ENCODE data around the gene KLK14.

Gene KLK14, protein sequence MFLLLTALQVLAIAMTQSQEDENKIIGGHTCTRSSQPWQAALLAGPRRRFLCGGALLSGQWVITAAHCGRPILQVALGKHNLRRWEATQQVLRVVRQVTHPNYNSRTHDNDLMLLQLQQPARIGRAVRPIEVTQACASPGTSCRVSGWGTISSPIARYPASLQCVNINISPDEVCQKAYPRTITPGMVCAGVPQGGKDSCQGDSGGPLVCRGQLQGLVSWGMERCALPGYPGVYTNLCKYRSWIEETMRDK

GRCh38 chr19:51082611-51083010 is at the start of gene KLK14:
Gene KLK14 (minus strand): TSS chr19:51082887. CDS start chr19:51082614, 273 bp downstream.
- DNase-seq (ENCODE audit: low read depth): no peak

- no peak for DNase-seq (ENCODE audit: low read depth)
These were observed 49.3 kb upstream of the KLK14 start for GRCh38 chr19:51131780-51132680.

DNA sequence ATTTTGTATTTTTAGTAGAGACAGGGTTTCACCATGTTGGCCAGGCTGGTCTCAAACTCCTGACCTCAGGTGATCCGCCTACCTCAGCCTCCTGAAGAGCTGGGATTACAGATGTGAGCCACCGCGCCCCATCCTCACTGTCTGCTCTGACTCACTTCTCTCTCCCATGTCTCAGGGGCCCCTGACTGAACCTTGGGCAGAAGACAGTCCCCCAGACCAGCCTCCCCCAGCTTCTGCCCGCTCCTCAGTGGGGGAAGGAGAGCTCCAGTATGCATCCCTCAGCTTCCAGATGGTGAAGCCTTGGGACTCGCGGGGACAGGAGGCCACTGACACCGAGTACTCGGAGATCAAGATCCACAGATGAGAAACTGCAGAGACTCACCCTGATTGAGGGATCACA is 47.0 kb upstream of the KLK14 start:
- DNase-seq (ENCODE audit: low read depth): no peak

- DNase-seq (ENCODE audit: low read depth): no peak
These were observed 45.5 kb upstream of the KLK14 start for GRCh38 chr19:51128227-51128626.

DNA sequence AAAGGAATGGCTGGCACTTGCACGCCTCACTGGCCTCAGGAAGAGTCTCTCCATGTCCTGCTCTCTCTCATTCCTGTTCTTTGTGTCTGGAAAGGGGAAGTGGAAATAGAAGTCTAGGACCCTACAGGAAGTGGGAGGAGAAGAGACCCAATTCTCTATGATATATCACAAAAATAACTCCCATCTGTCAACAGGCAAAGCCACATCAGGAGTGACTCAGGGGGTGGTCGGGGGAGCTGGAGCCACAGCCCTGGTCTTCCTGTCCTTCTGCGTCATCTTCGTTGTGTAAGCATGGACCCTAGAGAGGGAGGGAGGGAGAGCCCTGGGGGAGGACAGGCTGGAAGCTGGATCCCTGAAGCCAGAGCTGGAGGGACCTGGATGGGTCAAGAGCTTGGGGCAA is 45.1 kb upstream of the KLK14 start:
- no peak for DNase-seq (ENCODE audit: low read depth)

- DNase-seq (ENCODE audit: low read depth): no peak
These were observed 44.3 kb upstream of the KLK14 start for GRCh38 chr19:51127032-51127431.

DNA sequence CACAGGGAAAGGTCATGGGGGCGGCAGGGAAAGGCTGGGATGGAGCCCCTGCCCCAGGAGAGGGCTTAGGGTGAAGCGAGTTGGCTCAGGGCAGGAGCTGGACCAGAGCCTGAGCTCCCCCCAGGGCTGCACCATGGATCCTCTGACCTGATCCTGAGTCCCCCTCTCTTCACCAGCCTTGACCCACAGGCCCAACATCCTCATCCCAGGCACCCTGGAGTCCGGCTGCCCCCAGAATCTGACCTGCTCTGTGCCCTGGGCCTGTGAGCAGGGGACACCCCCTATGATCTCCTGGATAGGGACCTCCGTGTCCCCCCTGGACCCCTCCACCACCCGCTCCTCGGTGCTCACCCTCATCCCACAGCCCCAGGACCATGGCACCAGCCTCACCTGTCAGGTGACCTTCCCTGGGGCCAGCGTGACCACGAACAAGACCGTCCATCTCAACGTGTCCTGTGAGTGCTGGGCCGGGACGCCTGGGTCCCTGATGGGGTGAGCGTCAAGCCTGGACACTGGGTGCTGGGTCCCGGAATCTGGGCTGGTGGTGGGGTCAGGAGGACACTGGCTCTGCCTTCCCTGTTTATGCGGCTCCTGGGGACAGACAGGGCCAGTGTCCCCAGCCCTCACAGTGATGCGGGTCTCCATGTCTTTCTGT is 42.9 kb upstream of the KLK14 start:
- no peak for DNase-seq (ENCODE audit: low read depth)

DNA sequence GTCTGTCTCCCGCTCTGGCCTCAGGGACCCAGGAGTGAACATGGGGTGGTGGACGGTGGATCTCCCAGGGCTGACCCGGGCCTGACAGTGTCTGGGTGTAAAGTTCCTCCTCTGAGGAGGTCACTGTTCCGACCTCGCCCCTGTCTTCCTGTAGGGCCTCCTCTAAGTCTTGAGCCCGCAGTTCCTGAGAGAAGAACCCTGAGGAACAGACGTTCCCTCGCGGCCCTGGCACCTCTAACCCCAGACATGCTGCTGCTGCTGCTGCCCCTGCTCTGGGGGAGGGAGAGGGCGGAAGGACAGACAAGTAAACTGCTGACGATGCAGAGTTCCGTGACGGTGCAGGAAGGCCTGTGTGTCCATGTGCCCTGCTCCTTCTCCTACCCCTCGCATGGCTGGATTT is 42.0 kb upstream of the KLK14 start, which contains the start of gene SIGLEC9:
Gene SIGLEC9 (plus strand): TSS at position 178 of the 400 bp plus-strand sequence. CDS start 69 bp downstream, at position 247.
- DNase-seq (ENCODE audit: low read depth): no peak

- no peak for DNase-seq (ENCODE audit: low read depth)
These were observed 41.5 kb upstream of the KLK14 start for GRCh38 chr19:51124216-51124615.

- DNase-seq (ENCODE audit: low read depth): no peak
These were observed 41.1 kb upstream of the KLK14 start for GRCh38 chr19:51123802-51124201.

GRCh38 chr19:51123381-51123800 is 40.7 kb upstream of the KLK14 start:
- peak; percentile 14 for DNase-seq (ENCODE audit: low read depth)

- DNase-seq (ENCODE audit: low read depth): no peak
These were observed 39.7 kb upstream of the KLK14 start for GRCh38 chr19:51122112-51122981.

DNA sequence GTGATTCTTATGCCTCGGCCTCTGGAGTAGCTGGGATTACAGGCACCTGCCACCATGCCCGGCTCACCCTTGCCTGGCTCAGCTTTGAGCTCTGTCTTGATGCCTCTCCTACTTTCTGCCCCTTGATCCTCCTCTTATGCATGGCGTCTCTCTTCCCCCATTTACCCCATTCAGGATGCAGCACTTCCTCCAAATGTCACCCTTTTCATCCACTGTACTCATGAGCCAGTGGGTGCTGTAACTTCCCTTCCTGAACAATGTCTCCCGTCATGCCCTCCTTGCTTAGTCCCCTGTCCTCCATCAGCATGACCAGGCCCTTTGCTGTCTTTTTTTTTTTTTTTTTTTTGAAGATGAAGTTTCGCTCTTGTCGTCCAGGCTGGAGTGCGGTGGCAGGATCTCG is 38.6 kb upstream of the KLK14 start:
- no peak for DNase-seq (ENCODE audit: low read depth)

GRCh38 chr19:51120160-51120559 is 37.5 kb upstream of the KLK14 start:
- DNase-seq (ENCODE audit: low read depth): no peak

DNA sequence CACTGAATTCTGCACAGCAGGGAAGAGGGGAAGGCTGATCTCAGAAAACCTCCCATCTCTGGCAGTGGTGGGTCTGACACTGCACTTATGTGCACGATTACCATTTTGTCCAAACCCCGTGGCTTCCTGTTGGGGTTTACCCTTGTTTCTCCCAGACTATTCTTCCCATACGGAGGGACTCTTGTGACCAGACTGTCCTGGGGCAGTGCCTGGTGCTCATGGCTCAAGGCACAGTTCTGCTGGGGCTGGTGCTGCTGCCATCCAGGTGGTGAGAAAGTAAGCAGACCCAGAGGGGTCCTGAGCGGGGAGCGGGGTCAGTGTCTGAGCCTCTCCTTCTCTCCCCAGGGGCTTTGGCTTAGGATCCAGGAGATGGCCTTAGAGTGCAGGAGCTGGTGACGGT is 36.9 kb upstream of the KLK14 start:
- no peak for DNase-seq (ENCODE audit: low read depth)

DNA sequence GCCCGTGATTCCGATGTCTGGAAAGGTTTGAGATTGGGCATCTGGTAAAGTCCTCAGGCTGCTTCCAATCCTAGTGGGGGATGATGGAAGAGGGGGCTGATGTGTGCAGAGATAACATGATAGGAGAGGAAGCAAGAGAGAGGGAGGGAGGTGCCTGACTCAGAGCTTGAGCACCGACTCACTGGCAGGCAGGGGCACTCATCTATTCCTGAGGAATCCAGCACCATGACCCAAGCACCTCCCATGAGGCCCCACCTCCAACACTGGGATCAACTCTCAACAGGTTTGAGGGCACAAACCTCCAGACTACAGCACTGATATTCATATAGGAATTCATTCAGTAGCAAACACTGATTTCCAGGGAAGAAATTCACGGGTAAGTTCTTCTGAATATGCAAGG is 36.4 kb upstream of the KLK14 start:
- DNase-seq (ENCODE audit: low read depth): no peak

- no peak for DNase-seq (ENCODE audit: low read depth)
These were observed 34.1 kb upstream of the KLK14 start for GRCh38 chr19:51116736-51117286.

- no peak for DNase-seq (ENCODE audit: low read depth)
These were observed 31.5 kb upstream of the KLK14 start for GRCh38 chr19:51114087-51114729.

- no peak for DNase-seq (ENCODE audit: low read depth)
These were observed 28.9 kb upstream of the KLK14 start for GRCh38 chr19:51111606-51112005.

DNA sequence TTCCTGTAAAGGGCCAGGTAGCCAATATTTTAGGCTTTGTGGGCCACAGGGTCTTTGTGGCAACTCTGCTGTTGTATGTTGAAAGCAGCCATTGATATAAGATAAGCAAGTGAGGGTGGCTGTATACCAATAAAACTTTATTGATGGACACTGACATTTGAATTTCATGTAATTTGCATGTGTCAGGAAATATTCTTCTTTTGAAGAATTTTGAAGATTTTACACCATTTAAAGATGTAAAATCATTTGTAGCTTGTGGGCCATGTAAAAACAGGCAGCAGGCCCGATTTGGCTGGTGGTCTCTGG is 27.9 kb upstream of the KLK14 start:
- DNase-seq (ENCODE audit: low read depth): no peak

- no peak for DNase-seq (ENCODE audit: low read depth)
These were observed 26.1 kb upstream of the KLK14 start for GRCh38 chr19:51108805-51109146.
